Osteocyte (in vitro differentiated cells): ENCODE results near the gene ZNF592. TPM values are rescaled to one million over a fixed set of nuclear protein-coding genes. Genes with fewer than 3 reads are reported as not detected.
"Not testable (repeated sequence)": the region's sequence is repeated elsewhere in the genome, so short reads cannot be mapped to it uniquely, and the experiment has no call there.

ENCODE experiments used
- DNase-seq: peaks from one replicate; pipeline ENCODE4 v3.0.0; 2021; ENCODE audit warnings: mixed read lengths; ENCODE audit not compliant: unreplicated experiment; ENCODE audit errors: extremely low spot score
- H3K27ac Mint-ChIP-seq: one replicate; pipeline ENCODE4 v1.8.0; 2021; ENCODE audit warnings: mild to moderate bottlenecking, mixed read lengths; ENCODE audit not compliant: unreplicated experiment
- H3K27me3 Mint-ChIP-seq: one replicate; pipeline ENCODE4 v1.8.0; 2021; ENCODE audit warnings: mixed read lengths; ENCODE audit not compliant: unreplicated experiment
- H3K36me3 Mint-ChIP-seq: one replicate; pipeline ENCODE4 v1.8.0; 2021; ENCODE audit warnings: mixed read lengths; ENCODE audit not compliant: unreplicated experiment
- H3K4me1 Mint-ChIP-seq: one replicate; pipeline ENCODE4 v1.8.0; 2021; ENCODE audit warnings: mixed read lengths; ENCODE audit not compliant: unreplicated experiment
- H3K4me3 Mint-ChIP-seq: one replicate; pipeline ENCODE4 v1.8.0; 2021; ENCODE audit warnings: mild to moderate bottlenecking, moderate library complexity, mixed read lengths; ENCODE audit not compliant: unreplicated experiment
- H3K9me3 Mint-ChIP-seq: one replicate; pipeline ENCODE4 v1.8.0; 2021; ENCODE audit warnings: mixed read lengths; ENCODE audit not compliant: unreplicated experiment
- total RNA-seq: library from RNA; stranded (reverse); gene quantifications from 2 replicates; pipeline ENCODE4 v1.2.1, GENCODE V29; 2021
- TF ChIP-seq, protein P1 (sequence below): fragments of 200-600 bp; sonication (generic); IDR thresholded peaks from 2 replicates; pipeline ENCODE4 v1.5.0; 2021; ENCODE audit warnings: antibody characterized with exemption, mild to moderate bottlenecking, moderate library complexity

ZNF592 gene
- total RNA-seq, 1 donor from 2014 or later: 30.1 TPM

- Mint-ChIP-seq H3K4me3 (no peak overlapping the region), H3K9me3 (no peaks in the 10 kb centered on the region), H3K27ac (no peak overlapping the region), H3K36me3 (no peaks in the 10 kb centered on the region), H3K4me1 (peaks cover 8% of the 10 kb centered on the region), H3K27me3 (no peaks in the 10 kb centered on the region)
- TF ChIP-seq, protein P1, sequence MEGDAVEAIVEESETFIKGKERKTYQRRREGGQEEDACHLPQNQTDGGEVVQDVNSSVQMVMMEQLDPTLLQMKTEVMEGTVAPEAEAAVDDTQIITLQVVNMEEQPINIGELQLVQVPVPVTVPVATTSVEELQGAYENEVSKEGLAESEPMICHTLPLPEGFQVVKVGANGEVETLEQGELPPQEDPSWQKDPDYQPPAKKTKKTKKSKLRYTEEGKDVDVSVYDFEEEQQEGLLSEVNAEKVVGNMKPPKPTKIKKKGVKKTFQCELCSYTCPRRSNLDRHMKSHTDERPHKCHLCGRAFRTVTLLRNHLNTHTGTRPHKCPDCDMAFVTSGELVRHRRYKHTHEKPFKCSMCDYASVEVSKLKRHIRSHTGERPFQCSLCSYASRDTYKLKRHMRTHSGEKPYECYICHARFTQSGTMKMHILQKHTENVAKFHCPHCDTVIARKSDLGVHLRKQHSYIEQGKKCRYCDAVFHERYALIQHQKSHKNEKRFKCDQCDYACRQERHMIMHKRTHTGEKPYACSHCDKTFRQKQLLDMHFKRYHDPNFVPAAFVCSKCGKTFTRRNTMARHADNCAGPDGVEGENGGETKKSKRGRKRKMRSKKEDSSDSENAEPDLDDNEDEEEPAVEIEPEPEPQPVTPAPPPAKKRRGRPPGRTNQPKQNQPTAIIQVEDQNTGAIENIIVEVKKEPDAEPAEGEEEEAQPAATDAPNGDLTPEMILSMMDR: no peak
- no peak for DNase-seq
Measured at GRCh38 chr15:84722628-84723027, 25.8 kb upstream of the ZNF592 start.

DNA sequence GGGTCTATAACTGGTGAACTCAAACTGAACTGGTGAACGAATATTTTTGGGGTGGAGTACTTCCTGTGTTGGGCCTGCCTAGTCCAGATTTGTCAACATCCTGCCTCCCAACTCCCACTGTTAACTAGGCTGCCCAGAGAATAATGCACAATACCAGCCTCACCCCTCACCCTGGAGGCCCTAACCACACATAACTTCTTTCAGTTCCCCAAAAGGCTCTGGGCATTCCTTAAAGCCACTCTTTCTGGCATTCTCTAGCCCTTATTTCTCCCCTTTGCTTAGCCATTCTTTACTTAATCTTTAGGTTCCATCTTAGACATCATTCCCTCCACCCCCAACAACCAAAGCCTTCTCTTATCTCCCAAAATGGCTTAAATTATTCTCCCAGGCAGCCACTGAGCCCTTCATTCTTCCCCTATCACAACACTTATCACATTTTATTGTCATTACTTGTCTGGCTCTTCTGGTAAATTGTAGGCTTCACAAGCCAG is 23.3 kb upstream of the ZNF592 start:
- no peak overlapping the region for H3K4me3 Mint-ChIP-seq
- peaks cover 8% of the 10 kb centered on the region for H3K4me1 Mint-ChIP-seq
- H3K9me3 Mint-ChIP-seq: no peaks in the 10 kb centered on the region
- TF ChIP-seq, protein P1: no peak
- no peaks in the 10 kb centered on the region for H3K36me3 Mint-ChIP-seq
- peak overlapping the region; percentile 59 for H3K27ac Mint-ChIP-seq
- no peak for DNase-seq
- no peaks in the 10 kb centered on the region for H3K27me3 Mint-ChIP-seq

DNA sequence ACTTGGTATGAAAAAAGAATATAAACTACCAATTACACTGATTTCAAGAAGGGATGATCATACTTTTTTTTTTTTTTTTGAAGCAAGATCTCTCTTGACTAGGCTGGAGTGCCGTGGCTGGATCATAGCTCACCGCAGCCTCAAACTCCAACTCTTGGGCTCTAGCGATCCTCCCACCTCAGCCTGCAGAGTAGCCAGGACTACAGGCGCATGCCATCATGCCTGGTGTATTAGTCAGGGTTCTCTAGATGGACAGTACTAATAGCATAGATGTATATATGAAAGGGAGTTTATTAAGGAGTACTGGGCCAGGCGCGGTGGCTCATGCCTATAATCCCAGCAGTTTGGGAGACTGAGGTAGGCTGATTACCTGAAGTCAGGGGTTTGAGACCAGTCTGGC is 21.0 kb upstream of the ZNF592 start:
- no peaks in the 10 kb centered on the region for H3K36me3 Mint-ChIP-seq
- TF ChIP-seq, protein P1: no peak
- H3K4me3 Mint-ChIP-seq: no peak overlapping the region

GRCh38 chr15:84731774-84732173 is 16.6 kb upstream of the ZNF592 start:
- Mint-ChIP-seq H3K27me3 (no peaks in the 10 kb centered on the region), H3K36me3 (no peaks in the 10 kb centered on the region), H3K4me1 (peaks cover 13% of the 10 kb centered on the region), H3K4me3 (no peak overlapping the region), H3K9me3 (no peaks in the 10 kb centered on the region), H3K27ac (no peak overlapping the region)
- TF ChIP-seq, protein P1: no peak
- DNase-seq: no peak

More for the DNA sequence above, 21.0 kb upstream of the ZNF592 start:
- Mint-ChIP-seq H3K9me3 (no peaks in the 10 kb centered on the region), H3K27me3 (no peaks in the 10 kb centered on the region), H3K4me1 (peaks cover 8% of the 10 kb centered on the region), H3K27ac (no peak overlapping the region)
- no peak for DNase-seq

- Mint-ChIP-seq H3K9me3 (no peaks in the 10 kb centered on the region), H3K27me3 (no peaks in the 10 kb centered on the region), H3K36me3 (no peaks in the 10 kb centered on the region), H3K4me3 (no peak overlapping the region), H3K4me1 (peaks cover 13% of the 10 kb centered on the region), H3K27ac (no peak overlapping the region)
- TF ChIP-seq, protein P1: no peak
- no peak for DNase-seq
Measured at GRCh38 chr15:84734794-84735479, 13.5 kb upstream of the ZNF592 start.

- H3K27ac Mint-ChIP-seq, H3K27me3 Mint-ChIP-seq, H3K36me3 Mint-ChIP-seq, H3K4me3 Mint-ChIP-seq, H3K9me3 Mint-ChIP-seq, DNase-seq: not testable (repeated sequence)
- peaks cover 13% of the 10 kb centered on the region for H3K4me1 Mint-ChIP-seq
Measured at GRCh38 chr15:84735480-84736061, 12.8 kb upstream of the ZNF592 start.
